Left lung (tissue), 10 donors: ENCODE measurements around the gene ZFPM1. TPM values are rescaled to one million over a fixed set of nuclear protein-coding genes. Genes with fewer than 3 reads are reported as not detected.
A peak's percentile ranks its signal among the peaks of the same experiment; 100 is the strongest.

ENCODE experiments used
- ATAC-seq: fragments of 200-7000 bp; cut with Tn5 transposase; one replicate; pipeline ENCODE4 v1.9.1; 2020; ENCODE audit warnings: moderate library complexity
- DNase-seq, 4 donors: peaks; one replicate each; pipeline ENCODE4 v3.0.0-alpha.2; 2013 to 2020
- H3K27ac ChIP-seq, 2 donors: fragments of 200-600 bp; sonication (generic) in 1 of 2; one replicate each; pipeline versions ENCODE4 v1.5.0 to v1.8.0; 2020 to 2021
- H3K27me3 ChIP-seq, 2 donors: fragments of 200-600 bp; sonication (generic) in 1 of 2; one replicate each; pipeline versions ENCODE4 v1.5.0 to v1.8.0; 2020 to 2021
- H3K36me3 ChIP-seq, 2 donors: fragments of 200-600 bp; sonication (generic) in 1 of 2; one replicate each; pipeline versions ENCODE4 v1.5.0 to v1.8.0; 2020 to 2021
- H3K4me1 ChIP-seq, 2 donors: fragments of 200-600 bp; one replicate each; pipeline ENCODE4 v1.8.0; 2021
- H3K4me3 ChIP-seq, 2 donors: fragments of 200-600 bp; sonication (generic) in 1 of 2; one replicate each; pipeline versions ENCODE4 v1.5.0 to v1.8.0; 2020 to 2021; ENCODE audit warnings: mild to moderate bottlenecking in 1 of 2
- H3K9me3 ChIP-seq, 2 donors: fragments of 200-600 bp; sonication (generic) in 1 of 2; one replicate each; pipeline versions ENCODE4 v1.5.0 to v1.8.0; 2020 to 2021
- intact Hi-C, 2 donors: fragments of 100-400 bp; cut with DNase I; formaldehyde crosslinking; loops; one replicate each; pipeline versions ENCODE4 v1.11.2 to v1.14.2; 2022
- polyA plus RNA-seq, 6 donors: library from polyadenylated mRNA; unstranded; fragments of 120-200 nt; gene quantifications; one replicate each; pipeline ENCODE4 v1.2.1, GENCODE V29; 2013; ENCODE audit not compliant: insufficient read length in 6 of 6
- total RNA-seq, 2 donors: library from RNA; stranded (reverse); fragmentation: NEBNext Ultra II Directional; extraction: Animal tissue kit (Norgen Biotek cat#: 25700); gene quantifications; one replicate each; pipeline ENCODE4 v1.2.1, GENCODE V29; 2021
- TF ChIP-seq, protein P1 (sequence below), 2 donors: fragments of 200-600 bp; sonication (generic) in 1 of 2; IDR thresholded peaks; one replicate each; pipeline versions ENCODE4 v1.5.0 to v1.8.0; 2021; ENCODE audit warnings: antibody characterized with exemption in 2 of 2
- donor health status: DM: no; HTN: yes; CAD: no.
- donor health status: DM: no; HTN: no; CAD: no.

The ZFPM1 gene
- total and polyA plus RNA-seq, 8 donors = 1.8 to 7.0 (median 3.6) TPM

DNA sequence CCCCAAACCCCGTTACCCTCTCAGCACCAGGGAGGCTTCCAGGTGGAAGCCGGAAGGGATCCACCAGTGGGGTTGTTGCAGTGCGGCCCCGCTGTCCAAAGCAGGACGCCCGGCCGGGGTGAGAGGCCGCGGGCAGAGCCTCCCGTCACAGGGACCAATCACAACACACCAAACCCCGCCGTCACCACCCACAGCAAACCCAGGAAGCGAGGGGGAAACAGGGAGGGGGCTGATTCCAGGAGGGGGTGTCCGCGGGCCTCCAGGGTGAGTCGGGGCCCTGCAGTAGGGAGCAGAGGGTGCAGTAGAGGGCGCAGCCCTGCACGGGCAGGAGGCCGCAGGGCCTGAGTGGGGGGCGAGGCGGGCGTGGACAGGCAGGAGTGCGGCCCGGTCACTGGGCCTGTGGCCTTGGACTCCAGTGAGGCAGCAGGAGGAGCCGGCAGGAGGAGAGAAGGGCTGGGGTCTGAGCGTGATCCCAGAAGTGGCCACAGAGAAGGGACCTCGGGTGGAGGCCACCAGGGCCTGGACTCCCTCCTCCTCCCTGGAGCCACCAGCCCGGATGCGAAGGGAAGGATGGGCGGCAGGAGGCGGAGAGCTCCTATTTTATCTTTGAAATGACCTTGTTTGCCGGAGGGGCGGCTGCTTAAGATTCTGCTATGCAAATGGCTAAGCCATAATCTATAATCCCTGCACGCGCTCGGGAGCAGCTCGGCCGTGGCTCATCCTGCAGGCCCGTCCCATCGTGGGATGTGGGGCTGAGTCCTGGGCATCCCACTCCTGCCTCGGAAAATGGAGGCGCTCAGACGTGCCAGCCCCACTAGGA is 41.5 kb downstream of the ZFPM1 start:
- Histone ChIP-seq H3K27ac (no peak overlapping the region), H3K27me3 (peaks cover 0 to 6% of the 10 kb centered on the region in 2 donors), H3K36me3 (no peaks in the 10 kb centered on the region), H3K4me3 (no peak overlapping the region), H3K4me1 (peaks cover 0 to 3% of the 10 kb centered on the region in 2 donors), H3K9me3 (no peaks in the 10 kb centered on the region)
- intact Hi-C loops = no loop called here
- DNase-seq (no peak), ATAC-seq (no peak)
- TF ChIP-seq, protein P1, sequence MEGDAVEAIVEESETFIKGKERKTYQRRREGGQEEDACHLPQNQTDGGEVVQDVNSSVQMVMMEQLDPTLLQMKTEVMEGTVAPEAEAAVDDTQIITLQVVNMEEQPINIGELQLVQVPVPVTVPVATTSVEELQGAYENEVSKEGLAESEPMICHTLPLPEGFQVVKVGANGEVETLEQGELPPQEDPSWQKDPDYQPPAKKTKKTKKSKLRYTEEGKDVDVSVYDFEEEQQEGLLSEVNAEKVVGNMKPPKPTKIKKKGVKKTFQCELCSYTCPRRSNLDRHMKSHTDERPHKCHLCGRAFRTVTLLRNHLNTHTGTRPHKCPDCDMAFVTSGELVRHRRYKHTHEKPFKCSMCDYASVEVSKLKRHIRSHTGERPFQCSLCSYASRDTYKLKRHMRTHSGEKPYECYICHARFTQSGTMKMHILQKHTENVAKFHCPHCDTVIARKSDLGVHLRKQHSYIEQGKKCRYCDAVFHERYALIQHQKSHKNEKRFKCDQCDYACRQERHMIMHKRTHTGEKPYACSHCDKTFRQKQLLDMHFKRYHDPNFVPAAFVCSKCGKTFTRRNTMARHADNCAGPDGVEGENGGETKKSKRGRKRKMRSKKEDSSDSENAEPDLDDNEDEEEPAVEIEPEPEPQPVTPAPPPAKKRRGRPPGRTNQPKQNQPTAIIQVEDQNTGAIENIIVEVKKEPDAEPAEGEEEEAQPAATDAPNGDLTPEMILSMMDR (IDR thresholded peaks at IDR 0.05) = no peak

DNA sequence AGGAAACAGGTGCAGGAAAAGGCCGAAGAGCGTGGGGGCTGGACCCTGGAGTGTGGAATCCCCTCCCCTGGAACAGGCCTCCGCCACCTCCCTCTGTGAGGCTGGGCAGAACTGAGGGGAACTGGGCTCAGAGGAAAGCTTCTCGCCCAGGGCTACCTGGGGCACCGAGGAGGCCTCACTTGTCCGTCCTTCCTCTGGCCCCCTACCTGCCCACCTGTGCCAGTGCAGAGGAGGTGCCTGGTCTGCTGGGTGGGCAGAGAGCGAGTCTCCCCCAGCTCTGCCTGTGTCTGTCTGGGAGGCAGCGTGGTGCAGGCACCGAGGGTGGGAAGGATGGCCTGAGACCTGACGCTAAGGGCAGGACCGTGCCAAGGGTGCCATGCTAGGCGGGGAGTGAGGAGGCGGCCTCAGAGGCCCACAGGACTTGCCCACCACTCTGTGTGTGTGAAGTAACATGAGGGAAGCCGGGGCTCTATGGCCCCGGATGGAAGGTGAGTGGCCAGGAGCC is 42.2 kb downstream of the ZFPM1 start:
- TF ChIP-seq, protein P1 (IDR thresholded peaks at IDR 0.05) = no peak
- Histone ChIP-seq H3K27ac (no peak overlapping the region), H3K4me1 (peaks cover 0 to 3% of the 10 kb centered on the region in 2 donors), H3K4me3 (no peak overlapping the region), H3K27me3 (peaks cover 0 to 10% of the 10 kb centered on the region in 2 donors), H3K9me3 (no peaks in the 10 kb centered on the region), H3K36me3 (no peaks in the 10 kb centered on the region)
- DNase-seq = no peak
- intact Hi-C loops = no loop called here
- ATAC-seq = no peak

DNA sequence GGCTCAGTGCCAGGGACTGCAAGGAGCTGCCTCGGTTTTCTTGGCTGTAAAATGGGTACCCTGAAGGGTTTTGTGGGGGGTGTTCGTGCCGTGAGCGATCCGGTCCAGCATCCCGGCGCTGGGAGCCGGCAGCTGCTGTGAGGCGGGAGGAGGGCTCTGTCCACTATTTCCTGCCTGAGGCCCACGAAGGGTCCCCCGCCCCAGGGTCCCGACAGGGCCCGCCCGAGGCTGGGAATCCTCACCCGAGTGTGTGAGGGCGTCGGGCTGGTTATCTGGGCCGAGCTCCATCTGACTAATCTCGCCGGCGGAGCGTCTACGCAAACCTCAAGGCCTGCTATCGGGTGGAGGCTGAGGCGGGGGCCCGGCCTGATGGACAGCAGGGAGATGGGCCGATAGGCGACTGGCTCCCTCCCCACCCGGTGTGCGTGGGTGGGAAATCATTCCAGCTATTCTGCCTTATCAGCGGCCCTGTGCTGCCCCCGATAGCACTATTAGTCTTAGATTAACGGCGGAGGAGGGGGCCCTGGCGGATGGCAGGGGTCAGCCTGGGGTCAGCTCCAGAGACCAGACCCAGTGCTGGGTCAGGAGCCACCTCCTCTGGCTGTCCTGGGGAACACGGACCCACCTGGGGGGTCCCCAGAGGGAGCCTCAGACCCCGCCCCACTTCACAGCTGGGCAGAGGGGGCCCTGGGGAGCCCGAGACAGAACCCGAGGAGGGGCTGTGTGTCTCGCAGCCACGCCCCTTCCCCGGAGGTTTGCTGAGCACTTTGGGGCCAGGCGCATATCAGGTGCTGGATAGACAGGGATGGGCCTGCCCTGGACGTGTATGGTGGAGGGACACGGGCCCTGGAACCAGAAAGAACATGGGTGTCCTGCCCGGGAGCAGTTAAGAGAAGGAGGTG is 44.7 kb downstream of the ZFPM1 start:
- H3K4me3 ChIP-seq = no peak overlapping the region
- peaks cover 0 to 3% of the 10 kb centered on the region in 2 donors for H3K4me1 ChIP-seq
- no peak for DNase-seq
- peaks cover 0 to 10% of the 10 kb centered on the region in 2 donors for H3K27me3 ChIP-seq
- intact Hi-C loops = no loop called here
- peak; percentile 19 for ATAC-seq
- TF ChIP-seq, protein P1 (IDR thresholded peaks at IDR 0.05) = no peak
- H3K27ac ChIP-seq = no peak overlapping the region
- H3K36me3 ChIP-seq = no peaks in the 10 kb centered on the region
- H3K9me3 ChIP-seq = no peaks in the 10 kb centered on the region

DNA sequence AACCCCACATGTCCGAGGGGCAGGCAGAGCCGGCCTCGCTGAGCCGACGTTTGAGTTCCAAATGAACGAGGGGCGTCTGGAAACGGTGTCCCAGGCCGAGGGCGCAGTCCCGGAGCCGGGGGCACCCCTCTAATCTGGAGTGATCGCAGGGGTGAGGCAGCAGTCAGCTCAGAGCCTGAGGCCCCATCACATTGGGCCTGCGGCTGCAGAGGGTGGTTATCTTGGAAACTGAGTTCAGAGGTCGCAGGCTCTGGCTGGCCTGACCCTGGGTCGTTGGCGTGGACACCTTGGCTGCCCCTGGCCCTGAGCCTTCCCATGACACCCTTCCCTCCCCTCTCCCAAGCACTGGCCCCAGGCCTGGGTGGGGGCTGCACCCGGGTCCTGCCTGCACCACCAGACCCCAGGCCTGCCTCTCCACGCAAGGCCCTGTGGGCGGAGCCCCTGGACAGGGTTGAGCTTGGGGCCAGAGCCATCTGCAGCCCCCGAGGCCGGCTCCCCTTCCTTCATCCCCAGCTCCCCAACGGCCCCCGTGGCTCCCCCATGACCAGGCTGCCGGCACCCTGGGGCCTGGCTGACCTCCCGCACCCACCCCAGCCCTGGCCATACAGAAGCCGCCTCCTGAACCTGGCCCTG is 45.6 kb downstream of the ZFPM1 start:
- Histone ChIP-seq H3K36me3 (no peaks in the 10 kb centered on the region), H3K27me3 (peaks cover 0 to 10% of the 10 kb centered on the region in 2 donors), H3K4me1 (peaks cover 0 to 3% of the 10 kb centered on the region in 2 donors), H3K27ac (no peak overlapping the region), H3K4me3 (no peak overlapping the region), H3K9me3 (no peaks in the 10 kb centered on the region)
- intact Hi-C loops = no loop called here
- TF ChIP-seq, protein P1 (IDR thresholded peaks at IDR 0.05) = no peak
- ATAC-seq (no peak), DNase-seq (no peak)
